MV-4-11 (cell line): ENCODE results near the gene GNB5.
"Not testable (repeated sequence)": the region's sequence is repeated elsewhere in the genome, so short reads cannot be mapped to it uniquely, and the experiment has no call there.

Source experiments
- DNase-seq: peaks from one replicate; lab custom pipeline; 2025; lab: John Stamatoyannopoulos, UW

Gene GNB5

DNA sequence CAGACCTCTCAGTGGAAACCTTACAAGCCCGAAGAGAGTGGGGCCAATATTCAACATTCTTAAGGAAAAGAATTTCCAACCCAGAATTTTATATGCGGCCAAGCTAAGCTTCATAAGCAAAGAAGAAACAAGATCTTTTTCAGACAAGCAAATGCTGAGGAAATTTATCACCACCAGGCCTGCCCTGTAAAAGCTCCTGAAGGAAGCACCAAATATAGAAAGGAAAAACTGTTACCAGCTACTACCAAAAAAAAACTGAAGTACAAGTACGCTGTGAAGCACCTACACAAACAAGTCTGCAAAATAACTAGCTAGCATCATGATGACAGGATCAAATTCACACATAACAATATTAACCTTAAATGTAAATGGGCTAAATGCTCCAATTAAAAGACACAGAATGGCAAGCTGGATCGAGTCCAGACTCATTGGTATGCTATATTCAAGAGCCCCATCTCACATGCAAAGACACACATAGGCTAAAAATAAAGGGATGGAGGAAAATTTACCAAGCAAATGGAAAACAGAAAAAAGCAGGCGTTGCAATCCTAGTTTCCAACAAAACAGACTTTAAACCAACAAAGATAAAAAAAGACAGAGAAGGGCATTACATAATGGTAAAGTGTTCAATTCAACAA lies 25.6 kb downstream of the GNB5 start:
- not testable (repeated sequence) for DNase-seq

DNA sequence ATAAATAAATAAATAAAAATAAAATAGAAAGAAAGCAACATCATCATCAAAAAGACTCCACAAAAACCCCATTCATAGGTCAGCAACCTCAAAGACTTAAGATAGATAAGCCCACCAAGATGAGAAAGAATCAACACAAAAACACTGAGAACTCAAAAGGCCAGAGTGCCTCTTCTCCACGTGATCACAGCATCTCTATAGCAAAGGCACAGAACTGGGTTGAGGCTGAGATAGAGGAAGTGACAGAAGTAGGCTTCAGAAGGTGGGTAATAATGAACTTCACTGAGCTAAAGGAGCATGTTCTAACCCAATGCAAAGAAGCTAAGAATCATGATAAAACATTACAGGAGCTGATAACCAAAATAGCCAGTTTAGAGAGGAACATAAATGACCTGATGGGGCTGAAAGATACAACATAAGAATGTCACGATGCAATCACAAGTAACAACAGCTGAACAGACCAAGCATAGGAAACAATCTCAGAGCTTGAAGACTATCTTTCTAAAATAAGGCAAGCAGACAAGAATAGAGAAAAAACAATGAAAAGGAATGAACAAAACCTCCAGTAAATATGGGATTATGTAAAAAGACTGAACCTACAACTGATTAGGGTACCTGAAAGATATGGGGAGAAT lies 26.4 kb downstream of the GNB5 start:
- DNase-seq, result peak; percentile 39

DNA sequence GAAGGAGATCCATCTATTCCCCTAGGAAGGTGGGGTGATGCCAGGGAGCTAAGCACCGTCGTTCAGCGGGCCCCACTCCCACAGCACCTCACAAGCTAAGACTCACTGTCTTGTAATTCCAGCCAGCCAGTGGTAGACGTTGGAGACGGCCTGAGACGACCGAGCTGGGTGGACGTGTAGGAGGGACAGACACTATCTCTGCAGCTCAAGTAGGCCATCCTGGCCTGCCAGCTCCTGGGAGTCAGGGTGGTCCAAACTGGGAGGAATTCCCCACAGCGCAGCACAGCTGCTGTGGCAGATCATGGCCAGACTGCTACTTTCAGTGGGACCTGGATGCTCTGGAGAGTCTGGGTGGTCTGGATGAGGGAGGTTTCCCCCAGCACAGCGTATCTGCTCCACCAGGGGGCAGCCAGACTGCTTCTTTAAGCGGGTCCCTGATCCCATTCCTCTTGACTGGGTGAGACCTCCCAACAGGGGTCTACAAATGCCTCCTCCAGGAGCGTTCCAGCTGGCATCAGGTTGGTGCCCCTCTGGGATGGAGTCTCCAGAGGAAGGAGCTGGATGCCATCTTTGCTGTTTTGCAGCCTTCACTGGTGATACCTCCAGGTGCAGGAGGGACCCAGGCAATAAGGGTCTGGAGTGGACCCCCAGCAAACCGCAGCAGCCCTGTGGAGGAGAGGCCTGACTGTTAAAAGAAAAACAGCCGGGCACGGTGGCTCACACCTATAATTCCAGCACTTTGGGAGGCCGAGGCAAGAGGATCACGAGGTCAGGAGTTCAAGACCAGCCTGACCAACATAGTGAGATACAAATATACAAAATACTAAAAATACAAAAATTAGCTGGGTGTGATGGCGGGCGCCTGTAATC lies 27.6 kb downstream of the GNB5 start:
- no peak for DNase-seq

DNA sequence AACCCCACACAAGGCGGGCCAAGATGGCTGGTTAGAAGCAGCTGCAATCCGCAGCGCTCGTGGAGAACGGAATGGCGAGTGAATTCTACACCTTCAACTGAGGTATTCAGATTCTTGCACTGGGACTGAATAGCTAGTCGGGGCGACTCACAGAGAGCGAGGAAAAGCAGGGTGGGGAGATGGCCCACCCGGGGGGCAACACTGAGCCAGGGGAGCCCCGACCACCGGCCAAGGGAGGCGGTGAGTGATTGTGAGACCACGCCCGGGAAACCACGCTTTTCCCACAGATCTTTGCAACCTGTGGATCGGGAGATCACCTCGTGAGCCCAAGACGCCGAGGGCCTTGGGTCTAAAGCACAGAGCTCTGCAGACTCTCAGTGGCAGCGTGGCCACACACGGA lies 28.3 kb downstream of the GNB5 start:
- no peak for DNase-seq

DNA sequence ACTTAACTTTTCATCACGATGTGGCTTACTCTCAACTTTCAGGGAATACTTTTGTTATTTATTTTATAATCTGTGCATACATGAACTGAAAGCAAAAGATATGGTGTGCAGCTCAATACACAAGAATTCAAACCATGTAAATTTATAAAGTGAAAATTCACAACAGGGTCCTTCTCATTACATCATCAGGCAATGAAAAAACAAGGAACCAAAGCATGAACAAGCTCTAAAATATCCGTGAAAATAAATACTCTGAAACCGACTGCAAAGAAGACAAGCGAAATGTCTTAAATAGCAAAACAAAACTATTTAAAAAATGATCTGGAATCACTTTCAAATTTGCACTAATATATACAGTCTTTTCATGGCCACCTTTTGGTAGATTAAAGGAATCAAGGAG lies 28.9 kb downstream of the GNB5 start:
- no peak for DNase-seq

DNA sequence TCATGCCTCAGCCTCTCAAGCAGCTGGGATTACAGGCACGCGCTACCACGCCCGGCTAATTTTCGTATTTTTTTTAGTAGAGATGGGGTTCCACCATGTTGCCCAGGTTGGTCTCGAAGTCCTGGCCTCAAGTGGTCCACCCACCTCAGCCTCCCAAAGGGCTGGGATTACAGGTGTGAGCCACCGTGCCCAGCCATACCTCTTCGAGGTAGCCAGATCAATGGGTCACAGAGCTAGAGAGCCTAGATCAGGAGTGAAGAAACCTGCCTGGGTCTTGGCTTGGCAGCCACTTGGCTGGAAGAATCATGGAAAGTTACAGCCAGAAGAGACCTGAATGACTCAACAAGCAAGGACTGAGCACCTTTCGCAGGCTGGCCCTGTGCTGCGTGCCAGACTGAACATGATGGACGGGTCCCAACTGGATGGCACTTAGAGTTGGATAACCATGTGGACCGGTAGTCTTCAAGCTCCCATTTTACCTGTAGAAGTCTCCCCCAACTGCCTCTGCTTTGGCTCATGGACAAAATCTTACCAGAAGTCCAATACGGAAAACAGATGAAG lies 29.7 kb downstream of the GNB5 start:
- DNase-seq, result no peak

DNA sequence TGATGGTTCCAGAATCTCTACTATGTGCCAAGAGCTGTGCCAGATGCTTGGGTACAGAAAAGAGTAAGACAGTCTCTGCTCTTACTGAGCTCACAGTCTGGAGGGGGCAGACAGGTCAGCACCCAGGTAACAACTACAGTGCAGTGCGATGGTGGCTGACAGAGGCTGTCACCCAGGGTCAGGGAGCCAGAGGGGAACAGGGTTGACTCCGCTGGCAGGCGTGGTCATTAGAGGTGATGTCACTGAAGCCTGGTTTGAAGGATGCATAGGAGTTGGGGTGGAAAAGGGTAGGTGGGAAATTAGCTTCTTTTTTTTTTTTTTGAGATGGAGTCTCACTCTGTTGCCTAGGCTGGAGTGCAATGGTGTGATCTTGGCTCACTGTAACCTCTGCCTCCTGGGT lies 31.5 kb downstream of the GNB5 start:
- DNase-seq, result no peak

DNA sequence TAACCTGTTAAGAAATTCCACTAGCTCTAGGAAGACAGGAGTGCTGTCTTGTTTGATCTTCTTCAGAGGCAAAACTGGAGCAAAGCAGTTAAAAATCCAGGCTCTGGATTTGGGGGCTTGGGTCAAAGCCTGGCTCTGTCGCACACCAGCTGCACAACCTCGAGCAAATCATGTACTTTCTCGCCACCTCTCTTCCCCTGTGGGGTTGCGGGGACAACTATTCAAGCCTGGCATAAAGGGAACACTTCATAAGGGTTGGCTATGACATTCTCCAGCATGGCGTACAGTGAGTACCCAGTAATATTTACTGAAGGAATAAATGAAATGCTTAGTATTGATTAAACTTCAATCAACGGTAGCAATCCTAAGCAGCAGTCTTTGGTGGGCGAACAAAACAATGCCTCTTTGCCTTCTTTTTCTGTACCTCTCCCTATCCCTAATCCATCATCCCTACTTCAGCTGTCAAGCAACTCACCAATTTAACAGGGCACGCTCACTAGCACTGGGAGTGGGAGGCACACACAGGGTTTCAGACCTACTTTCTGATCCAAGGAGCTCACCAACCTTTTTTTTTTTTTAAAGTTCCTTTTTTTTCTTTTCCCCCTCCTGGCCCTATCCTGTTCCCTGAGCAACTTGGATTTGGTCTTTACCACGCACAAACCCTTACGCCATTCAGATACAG lies 33.0 kb downstream of the GNB5 start:
- no peak for DNase-seq

DNA sequence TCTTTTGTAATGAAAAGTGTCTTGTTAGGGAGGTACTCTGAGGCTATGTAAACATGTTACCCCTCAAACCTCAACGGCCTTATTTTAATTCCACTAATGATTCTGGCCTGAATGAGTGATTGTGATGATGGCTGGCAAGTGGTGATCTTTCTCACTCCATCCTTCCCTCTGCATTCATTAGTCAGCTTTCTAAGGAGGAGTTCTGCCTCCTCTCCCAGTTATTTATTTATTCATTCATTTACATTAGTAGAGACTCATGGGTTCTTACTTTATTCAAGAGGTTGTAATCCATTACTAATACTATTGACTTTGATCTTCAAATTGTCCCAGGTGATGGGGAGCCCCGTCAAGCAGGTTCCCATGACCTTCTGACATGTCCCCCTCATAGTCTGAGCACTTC lies 35.3 kb downstream of the GNB5 start:
- DNase-seq, result no peak

DNA sequence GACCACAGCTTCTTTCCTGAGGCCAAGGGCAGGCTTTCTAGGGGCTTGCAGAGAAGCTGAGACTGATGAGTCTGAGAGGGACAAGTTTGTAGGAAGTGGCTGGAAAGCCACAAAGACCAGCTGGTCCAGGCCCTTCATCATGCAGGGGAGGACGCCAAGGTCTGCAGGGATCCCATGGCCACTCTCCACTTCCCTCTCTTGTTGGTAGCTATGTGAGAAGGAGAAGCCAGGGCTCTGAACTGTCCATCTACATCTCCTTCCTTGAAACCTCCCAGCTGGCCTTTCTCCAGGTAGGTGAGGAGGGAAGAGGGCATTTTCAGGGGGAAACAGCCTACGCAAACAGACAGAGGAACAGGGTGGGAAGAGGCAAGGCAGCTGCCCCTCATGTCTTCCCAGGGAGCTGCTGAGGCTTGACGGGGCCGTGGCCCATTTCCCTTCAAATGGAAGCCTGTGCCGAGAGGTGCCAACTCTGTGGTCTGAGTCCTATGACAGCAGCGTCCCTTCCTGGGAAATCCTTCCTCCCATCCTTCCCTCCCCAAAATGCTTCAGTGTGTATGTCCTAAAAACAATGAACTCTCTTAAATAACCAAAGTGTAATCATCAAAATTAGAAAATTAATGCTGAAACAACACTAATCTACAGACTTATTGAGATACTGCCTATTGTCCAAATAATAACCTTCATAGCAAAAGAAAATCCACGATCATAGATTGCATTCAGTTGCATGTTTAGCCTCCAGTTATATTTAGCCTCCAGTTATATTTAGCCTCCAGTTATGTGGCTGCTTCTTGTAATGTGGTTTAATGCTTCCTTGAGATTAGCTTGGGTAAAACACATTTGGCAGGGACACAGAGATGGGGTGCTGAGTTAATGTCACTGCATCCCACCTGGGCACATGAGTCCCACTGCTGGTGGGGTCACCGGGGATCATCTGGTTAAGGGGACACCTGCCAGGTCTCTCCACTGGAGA lies 36.0 kb downstream of the GNB5 start:
- DNase-seq, result peak; percentile 69

DNA sequence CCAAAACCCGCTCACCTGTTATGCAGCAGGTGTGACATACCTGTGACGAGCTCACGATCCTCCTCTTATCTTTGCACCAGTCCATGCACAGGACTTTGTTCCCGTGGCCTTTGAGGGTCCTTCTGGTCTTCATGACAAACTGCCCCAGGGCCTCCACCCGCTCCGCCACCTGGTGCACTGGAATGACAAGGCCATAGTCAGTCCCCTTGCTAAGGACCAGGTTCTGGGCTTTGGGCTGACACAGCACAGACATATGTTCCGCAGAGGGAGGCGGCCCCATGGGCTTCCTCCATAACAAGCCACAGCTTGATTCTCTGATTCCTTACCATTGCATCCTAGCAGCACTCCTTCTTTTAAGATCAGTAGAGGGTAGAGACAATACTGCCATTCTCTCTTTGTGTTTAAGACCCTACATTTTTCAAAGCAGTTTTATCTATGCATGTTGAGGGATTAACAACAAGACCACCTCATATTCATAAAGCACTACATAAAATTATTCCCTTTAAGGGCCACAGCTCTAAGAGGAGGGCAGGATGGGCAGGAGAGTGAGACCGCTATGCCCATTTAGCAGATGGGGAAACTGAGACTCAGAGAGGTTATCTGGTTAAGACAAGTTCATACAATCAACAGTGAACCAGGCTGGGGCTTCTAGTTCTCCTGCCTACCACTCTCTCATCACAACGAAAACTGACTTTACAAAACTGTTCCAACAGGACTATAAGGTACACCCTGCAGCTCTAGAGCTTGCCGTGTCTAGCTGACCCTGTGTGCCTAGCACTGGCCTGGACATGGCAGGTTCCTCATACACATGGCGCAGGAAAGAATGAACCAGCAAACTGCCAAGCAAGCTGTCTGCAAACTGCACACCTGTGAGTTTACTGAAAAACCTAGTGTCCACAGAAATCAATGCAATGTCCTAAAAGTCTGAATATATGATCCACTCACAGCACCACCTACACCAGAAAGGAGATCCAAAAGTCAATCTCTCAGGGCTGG lies 37.0 kb downstream of the GNB5 start:
- DNase-seq, result no peak

DNA sequence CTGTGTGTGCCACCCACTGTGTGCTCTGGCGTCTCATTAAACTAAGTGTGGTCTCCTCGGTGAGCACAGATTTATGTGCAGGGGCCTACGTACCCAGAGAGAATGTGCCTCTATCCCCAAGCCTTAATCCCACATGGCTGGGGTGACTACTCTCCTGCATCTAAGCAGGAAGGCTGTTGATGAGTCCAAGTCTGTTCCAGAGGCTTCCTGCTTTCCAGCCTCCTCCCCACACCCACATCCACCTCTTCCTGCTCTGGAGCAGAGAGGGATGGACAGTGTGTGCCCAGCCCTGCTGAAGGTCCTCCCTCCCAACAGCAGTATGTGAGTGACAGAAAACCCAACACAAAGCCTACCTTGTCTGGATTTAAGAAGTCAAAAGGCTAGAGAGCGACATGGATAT lies 39.8 kb downstream of the GNB5 start:
- no peak for DNase-seq

DNA sequence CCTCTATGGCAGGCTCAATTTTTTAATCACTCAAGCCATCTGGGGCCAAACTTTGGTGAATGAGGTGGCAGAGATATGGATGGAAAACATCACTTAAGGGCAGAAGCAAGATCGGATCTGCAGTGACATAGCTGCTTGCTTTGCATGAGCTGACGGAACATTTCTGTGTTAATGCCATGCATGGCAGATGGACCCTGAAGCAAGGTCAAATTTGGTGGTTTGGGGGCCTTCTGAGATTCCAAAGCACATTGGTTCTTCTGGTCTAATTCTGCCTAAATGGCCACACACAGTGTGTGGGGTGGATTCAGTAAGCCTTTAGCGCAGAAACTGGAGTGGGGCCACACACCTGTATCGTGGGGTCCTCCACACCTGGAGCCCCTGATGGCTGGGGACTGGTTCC lies 40.3 kb downstream of the GNB5 start:
- DNase-seq, result no peak

DNA sequence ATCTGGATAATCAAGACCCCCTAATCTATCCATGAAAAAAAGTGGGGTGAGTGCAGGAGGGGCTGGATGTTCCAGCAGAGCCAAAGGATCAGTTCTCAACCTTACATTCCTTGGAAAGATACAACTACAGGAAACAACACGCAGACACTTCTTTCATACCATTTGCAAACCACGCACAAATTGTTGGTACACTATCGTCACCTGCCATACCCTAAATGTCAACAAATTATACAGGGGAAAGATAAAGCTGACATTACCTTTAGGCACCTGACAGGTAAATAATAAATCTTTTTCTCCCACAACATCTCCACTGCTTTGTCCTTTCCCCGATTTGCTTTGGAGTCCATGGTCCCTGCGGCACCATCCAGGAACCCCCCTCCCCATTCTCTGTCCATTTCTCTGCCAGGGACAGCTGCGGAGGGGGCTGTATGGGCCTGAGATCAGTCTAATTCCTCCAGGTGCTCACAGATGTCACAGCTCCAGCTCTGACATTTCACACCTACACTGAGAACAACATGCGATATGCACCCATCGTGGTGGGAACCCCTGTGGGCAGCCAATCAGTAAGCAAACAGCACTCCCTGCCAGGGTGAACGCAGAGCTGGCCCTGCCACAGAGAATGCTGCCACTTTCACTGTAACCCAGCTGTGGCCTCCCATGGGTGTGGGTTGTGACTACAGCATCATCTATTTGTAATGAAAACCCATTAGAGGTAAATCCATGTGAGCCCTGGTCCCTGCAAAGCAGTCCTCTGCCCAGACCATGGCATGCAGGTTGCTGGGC lies 41.0 kb downstream of the GNB5 start:
- no peak for DNase-seq

DNA sequence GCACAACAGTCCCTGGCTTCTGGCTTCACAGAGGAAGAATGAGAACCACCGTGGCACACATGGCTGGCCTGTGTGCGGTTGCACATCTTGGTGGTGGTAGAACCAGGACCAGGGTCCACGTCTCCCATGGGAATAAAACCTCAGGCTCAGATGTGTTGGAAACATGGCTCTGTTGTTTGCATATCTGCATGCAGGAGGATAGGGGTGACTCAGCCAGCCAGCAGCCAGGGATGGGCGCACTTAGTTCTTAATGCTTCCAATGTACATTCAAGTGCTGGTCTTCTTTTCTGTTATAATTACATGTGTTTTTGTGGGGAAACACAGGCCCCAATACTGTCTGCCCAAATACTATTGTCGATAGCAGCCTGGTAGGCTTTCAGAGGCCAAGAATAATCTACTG lies 42.8 kb downstream of the GNB5 start:
- no peak for DNase-seq

DNA sequence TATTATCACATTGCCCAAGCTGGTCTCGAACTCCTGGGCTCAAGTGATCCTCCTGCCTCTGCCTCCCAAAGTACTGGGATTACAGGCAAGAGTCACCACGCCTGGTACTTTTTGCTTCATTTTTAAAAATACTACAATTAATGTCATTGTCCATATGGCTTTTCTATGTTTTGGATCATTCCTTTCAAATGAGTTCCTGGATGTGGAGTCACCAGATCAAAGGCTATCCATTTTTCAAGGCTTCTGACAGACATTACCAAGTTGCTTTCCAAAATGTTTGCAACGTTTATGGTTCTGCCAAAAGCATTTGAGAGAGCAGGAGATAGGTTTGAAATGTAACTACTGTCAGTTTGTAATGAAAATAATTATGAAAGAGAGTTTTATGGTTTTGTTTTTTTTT lies 44.4 kb downstream of the GNB5 start:
- DNase-seq, result no peak

DNA sequence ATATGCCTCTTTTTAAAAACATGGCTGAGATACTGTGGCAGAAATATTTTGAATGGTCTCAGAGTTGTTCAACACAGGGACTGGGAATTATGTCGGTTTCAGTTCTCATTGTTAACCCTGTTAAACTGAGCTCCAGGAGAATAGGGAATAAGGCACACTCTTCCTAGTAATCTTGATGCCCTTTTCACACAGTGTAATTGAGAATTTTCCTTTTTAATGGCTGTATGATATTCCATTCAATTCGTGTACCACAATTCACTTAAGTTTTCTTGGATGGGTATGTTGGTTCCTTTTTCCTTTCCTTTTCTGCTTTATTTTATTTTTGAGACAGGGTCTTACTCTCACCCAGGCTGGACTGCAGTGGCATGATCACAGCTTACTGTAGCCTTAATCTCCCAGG lies 44.9 kb downstream of the GNB5 start:
- DNase-seq, result no peak

DNA sequence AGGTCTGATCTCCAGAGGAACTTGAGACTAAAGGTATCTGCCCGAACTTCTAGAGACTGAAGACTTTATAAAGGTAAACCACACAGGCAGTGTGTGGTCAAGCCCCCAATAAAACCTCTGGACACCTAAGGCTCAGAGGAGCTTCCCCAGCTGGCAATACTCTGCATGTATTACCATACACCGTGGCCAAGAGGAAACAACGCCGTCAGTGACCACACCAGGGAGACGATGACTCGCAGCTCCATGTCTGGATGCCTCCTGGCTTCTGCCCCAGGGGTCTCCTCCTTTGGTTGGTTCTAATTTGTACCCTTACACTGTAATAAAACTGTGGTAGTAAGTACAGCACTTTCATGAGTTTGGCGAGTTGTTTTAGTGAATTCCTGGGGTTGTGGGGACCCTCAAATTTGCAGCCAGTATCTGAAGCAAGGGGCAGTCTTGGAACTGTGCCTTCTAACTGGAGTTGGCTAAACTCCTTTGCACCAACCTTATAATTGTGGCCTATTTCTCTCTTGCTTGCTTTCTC lies 46.5 kb downstream of the GNB5 start:
- no peak for DNase-seq

DNA sequence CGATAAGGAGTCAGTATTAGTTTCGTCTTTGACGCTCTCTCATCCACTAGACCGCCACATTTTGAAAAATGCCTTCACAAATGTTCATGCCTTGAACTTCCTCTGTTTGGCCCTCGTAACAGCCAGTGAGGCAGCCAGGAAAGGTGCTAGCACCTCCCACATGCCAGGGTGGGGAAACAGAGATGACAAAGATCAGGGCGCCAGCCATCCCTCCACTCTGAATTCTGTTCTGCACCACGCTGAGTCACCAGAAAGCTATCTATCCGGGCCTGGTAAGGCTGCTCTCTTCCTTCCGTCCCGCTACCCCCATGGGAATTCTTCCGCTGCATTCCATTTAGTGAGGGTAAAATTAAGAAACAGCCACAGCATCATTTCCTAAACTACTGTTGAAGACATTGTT lies 47.3 kb downstream of the GNB5 start:
- no peak for DNase-seq
